HL-60 (cell line): ENCODE data around the gene RABEPK.

Source experiments
- DNase-seq, 2 experiments: peaks; one replicate each; pipeline ENCODE4 v3.0.0-alpha.2; 2010 to 2020; ENCODE audit warnings: low read depth in 1 of 2, low spot score in 1 of 2
- H3K27ac ChIP-seq: fragments of 250-450 bp; sonication (Bioruptor Pico); replicated peaks from 2 replicates; pipeline ENCODE4 v1.5.1; 2020; ENCODE audit warnings: mild to moderate bottlenecking, moderate library complexity
- H3K27me3 ChIP-seq: fragments of 250-450 bp; sonication (Bioruptor Pico); 2 replicates; pipeline ENCODE4 v1.5.1; 2021; ENCODE audit warnings: mild to moderate bottlenecking, moderate library complexity; ENCODE audit not compliant: insufficient read depth, poor library complexity, severe bottlenecking
- H3K4me3 ChIP-seq: replicated peaks from 2 replicates; pipeline ENCODE4 v1.5.1; 2011; ENCODE audit warnings: mild to moderate bottlenecking, control low read depth, low read length; ENCODE audit not compliant: insufficient read depth
- GABPA ChIP-seq: IDR thresholded peaks from 2 replicates; pipeline ENCODE4 v1.6.1; 2012; ENCODE audit warnings: low read depth
- POLR2AphosphoS5 ChIP-seq: IDR thresholded peaks from 2 replicates; pipeline ENCODE4 v1.6.1; 2012; ENCODE audit warnings: low read depth
- SPI1 ChIP-seq: IDR thresholded peaks from 2 replicates; pipeline ENCODE4 v1.6.1; 2012; ENCODE audit warnings: low read depth, mild to moderate bottlenecking, borderline replicate concordance
- TF ChIP-seq, protein P1 (sequence below): IDR thresholded peaks from 2 replicates; pipeline ENCODE4 v1.6.1; 2012; ENCODE audit warnings: low read depth; ENCODE audit not compliant: insufficient replicate concordance
- TF ChIP-seq, protein P2 (sequence below): IDR thresholded peaks from one replicate; pipeline ENCODE4 v1.5.1; 2011; ENCODE audit warnings: low read length, control low read depth, inconsistent platforms; ENCODE audit not compliant: insufficient read depth

RABEPK gene

DNA sequence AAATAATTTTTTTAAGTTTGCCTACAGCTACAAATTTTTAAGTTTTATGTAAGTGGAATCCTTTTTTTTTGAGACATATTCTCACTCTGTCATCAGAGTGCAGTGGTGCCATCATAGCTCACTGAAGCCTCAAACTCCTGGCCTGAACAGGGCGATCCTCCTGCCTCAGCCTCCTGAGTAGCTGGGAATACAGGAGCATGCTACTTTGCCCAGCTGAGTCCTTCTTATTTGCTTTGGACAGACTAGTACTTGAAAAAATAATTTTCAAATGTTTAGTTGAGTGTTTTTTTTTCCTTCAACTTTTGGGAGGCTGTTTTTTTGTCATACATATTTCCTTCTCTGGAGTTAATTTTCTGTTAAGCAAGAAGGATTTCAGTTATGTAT, 68.7 kb downstream of the RABEPK start:
- DNase-seq = no peak
- H3K4me3 ChIP-seq = no peak overlapping the region
- no peak overlapping the region for H3K27ac ChIP-seq
- TF ChIP-seq SPI1 = no peak
- TF ChIP-seq GABPA = no peak
- TF ChIP-seq, protein P1, sequence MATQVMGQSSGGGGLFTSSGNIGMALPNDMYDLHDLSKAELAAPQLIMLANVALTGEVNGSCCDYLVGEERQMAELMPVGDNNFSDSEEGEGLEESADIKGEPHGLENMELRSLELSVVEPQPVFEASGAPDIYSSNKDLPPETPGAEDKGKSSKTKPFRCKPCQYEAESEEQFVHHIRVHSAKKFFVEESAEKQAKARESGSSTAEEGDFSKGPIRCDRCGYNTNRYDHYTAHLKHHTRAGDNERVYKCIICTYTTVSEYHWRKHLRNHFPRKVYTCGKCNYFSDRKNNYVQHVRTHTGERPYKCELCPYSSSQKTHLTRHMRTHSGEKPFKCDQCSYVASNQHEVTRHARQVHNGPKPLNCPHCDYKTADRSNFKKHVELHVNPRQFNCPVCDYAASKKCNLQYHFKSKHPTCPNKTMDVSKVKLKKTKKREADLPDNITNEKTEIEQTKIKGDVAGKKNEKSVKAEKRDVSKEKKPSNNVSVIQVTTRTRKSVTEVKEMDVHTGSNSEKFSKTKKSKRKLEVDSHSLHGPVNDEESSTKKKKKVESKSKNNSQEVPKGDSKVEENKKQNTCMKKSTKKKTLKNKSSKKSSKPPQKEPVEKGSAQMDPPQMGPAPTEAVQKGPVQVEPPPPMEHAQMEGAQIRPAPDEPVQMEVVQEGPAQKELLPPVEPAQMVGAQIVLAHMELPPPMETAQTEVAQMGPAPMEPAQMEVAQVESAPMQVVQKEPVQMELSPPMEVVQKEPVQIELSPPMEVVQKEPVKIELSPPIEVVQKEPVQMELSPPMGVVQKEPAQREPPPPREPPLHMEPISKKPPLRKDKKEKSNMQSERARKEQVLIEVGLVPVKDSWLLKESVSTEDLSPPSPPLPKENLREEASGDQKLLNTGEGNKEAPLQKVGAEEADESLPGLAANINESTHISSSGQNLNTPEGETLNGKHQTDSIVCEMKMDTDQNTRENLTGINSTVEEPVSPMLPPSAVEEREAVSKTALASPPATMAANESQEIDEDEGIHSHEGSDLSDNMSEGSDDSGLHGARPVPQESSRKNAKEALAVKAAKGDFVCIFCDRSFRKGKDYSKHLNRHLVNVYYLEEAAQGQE = no peak
- no peak for TF ChIP-seq POLR2AphosphoS5
- TF ChIP-seq, protein P2, sequence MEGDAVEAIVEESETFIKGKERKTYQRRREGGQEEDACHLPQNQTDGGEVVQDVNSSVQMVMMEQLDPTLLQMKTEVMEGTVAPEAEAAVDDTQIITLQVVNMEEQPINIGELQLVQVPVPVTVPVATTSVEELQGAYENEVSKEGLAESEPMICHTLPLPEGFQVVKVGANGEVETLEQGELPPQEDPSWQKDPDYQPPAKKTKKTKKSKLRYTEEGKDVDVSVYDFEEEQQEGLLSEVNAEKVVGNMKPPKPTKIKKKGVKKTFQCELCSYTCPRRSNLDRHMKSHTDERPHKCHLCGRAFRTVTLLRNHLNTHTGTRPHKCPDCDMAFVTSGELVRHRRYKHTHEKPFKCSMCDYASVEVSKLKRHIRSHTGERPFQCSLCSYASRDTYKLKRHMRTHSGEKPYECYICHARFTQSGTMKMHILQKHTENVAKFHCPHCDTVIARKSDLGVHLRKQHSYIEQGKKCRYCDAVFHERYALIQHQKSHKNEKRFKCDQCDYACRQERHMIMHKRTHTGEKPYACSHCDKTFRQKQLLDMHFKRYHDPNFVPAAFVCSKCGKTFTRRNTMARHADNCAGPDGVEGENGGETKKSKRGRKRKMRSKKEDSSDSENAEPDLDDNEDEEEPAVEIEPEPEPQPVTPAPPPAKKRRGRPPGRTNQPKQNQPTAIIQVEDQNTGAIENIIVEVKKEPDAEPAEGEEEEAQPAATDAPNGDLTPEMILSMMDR = no peak
- no peaks in the 10 kb centered on the region for H3K27me3 ChIP-seq

DNA sequence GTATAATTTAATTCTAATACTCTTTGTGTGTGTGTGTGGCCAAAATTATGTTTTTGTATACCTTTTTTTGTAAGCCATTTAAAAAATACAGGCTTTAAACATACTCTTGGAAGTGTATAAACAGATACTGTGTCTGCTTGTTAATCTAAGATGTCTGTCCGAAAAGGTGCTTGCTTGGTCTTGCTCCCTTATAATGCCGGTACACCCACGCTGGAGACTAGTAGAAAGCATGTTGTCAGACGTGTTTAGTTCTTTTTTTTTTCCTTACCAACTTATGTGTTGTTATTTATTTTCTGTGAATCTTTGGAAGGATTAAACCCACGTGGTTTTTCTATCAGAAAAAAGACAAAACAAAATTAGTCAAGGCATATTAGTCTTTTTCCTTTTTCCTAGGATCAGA, 70.7 kb downstream of the RABEPK start:
- Histone ChIP-seq H3K27ac (no peak overlapping the region), H3K4me3 (no peak overlapping the region), H3K27me3 (no peaks in the 10 kb centered on the region)
- no peak for DNase-seq
- TF ChIP-seq GABPA (no peak), SPI1 (no peak), POLR2AphosphoS5 (no peak)
- TF ChIP-seq, protein P2 = no peak
- TF ChIP-seq, protein P1 = no peak

DNA sequence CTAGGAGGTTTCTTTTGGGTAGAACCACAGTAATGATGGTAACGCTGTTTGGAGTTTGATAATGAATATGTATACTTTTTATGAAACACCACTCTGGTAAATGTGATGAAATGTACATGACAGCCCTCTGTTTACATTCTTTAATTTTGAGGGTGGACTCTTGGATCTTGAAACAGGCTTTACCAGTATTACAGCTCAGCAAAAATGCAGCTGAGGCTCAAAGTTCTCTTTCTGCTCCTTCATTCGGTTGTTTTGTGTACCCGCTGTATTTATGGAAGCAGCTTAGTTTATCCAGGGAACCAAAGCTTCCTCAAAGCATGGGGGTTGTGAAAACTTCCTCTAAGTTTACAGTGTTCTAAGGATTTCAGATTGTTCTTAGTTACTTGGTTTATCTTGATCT, 72.4 kb downstream of the RABEPK start:
- Histone ChIP-seq H3K27ac (0 out of 2 replicates have a peak overlapping the region, but pooled peaks have one; percentile 4), H3K4me3 (no peak overlapping the region), H3K27me3 (no peaks in the 10 kb centered on the region)
- TF ChIP-seq SPI1 = no peak
- no peak for TF ChIP-seq GABPA
- TF ChIP-seq, protein P1 = no peak
- TF ChIP-seq, protein P2 = no peak
- no peak for DNase-seq
